Mesenchymal stem cell (in vitro differentiated cells and primary cell): ENCODE data around the gene GPR15LG.

Source experiments
- DNase-seq: peaks from one replicate; pipeline ENCODE4 v3.0.0-alpha.2; 2013
- H2AFZ ChIP-seq: one replicate; pipeline ENCODE4 v1.6.1; 2013; ENCODE audit warnings: low read depth, mild to moderate bottlenecking, control low read depth, inconsistent platforms, low read length, moderate library complexity
- H2AK5ac ChIP-seq: 2 replicates; pipeline ENCODE4 v1.6.1; 2013; ENCODE audit warnings: low read length, moderate library complexity, mild to moderate bottlenecking, inconsistent platforms; ENCODE audit not compliant: severe bottlenecking
- H2BK120ac ChIP-seq: one replicate; pipeline ENCODE4 v1.6.1; 2013; ENCODE audit warnings: low read depth, mild to moderate bottlenecking, inconsistent platforms, low read length, moderate library complexity
- H2BK12ac ChIP-seq, 2 experiments: one replicate each; pipeline ENCODE4 v1.6.1; 2013; ENCODE audit warnings: inconsistent platforms in 2 of 2, low read length in 2 of 2, mild to moderate bottlenecking in 2 of 2, moderate library complexity in 2 of 2, control low read depth in 1 of 2
- H2BK15ac ChIP-seq: one replicate; pipeline ENCODE4 v1.6.1; 2013; ENCODE audit warnings: mild to moderate bottlenecking, low read depth, inconsistent platforms; ENCODE audit not compliant: poor library complexity, severe bottlenecking
- H2BK5ac ChIP-seq: 2 replicates; pipeline ENCODE4 v1.6.1; 2013; ENCODE audit warnings: low read depth, mild to moderate bottlenecking, low read length, control low read depth, inconsistent platforms; ENCODE audit not compliant: poor library complexity, severe bottlenecking
- H3K14ac ChIP-seq, 2 experiments: one replicate each; pipeline ENCODE4 v1.6.1; 2013; ENCODE audit warnings: inconsistent platforms in 2 of 2, low read length in 2 of 2, control low read depth in 1 of 2, mild to moderate bottlenecking in 1 of 2, moderate library complexity in 1 of 2
- H3K18ac ChIP-seq, 2 experiments: one replicate each; pipeline ENCODE4 v1.6.1; 2013; ENCODE audit warnings: inconsistent platforms in 2 of 2, low read length in 2 of 2, control low read depth in 1 of 2, low read depth in 1 of 2, mild to moderate bottlenecking in 1 of 2
- H3K23ac ChIP-seq, 2 experiments: one replicate each; pipeline ENCODE4 v1.6.1; 2013; ENCODE audit warnings: inconsistent platforms in 2 of 2, low read length in 2 of 2, mild to moderate bottlenecking in 2 of 2, moderate library complexity in 2 of 2, control low read depth in 1 of 2
- H3K27ac ChIP-seq: 2 replicates; pipeline ENCODE4 v1.5.1; 2013; ENCODE audit warnings: mild to moderate bottlenecking, moderate library complexity, low read length, control low read depth, inconsistent platforms; ENCODE audit not compliant: poor library complexity, severe bottlenecking
- H3K27me3 ChIP-seq, 2 experiments: 2 replicates each; pipeline versions ENCODE4 v1.6.1 to v1.7.0; 2013; ENCODE audit warnings: low read length in 2 of 2, mild to moderate bottlenecking in 2 of 2, moderate library complexity in 2 of 2, control low read depth in 1 of 2, inconsistent platforms in 1 of 2; ENCODE audit not compliant: control insufficient read depth in 1 of 2, insufficient read depth in 1 of 2
- H3K36me3 ChIP-seq, 2 experiments: 2 replicates each; pipeline versions ENCODE4 v1.6.1 to v1.7.0; 2013; ENCODE audit warnings: low read length in 2 of 2, control low read depth in 1 of 2, inconsistent platforms in 1 of 2, low read depth in 1 of 2, mild to moderate bottlenecking in 1 of 2; ENCODE audit not compliant: insufficient read depth in 2 of 2, control insufficient read depth in 1 of 2
- H3K4ac ChIP-seq, 2 experiments: one replicate each; pipeline ENCODE4 v1.6.1; 2013; ENCODE audit warnings: inconsistent platforms in 2 of 2, low read length in 2 of 2, mild to moderate bottlenecking in 2 of 2, moderate library complexity in 2 of 2, control low read depth in 1 of 2, low read depth in 1 of 2
- H3K4me1 ChIP-seq: 2 replicates; pipeline ENCODE4 v1.6.1; 2013; ENCODE audit warnings: low read depth, low read length, control low read depth; ENCODE audit not compliant: control insufficient read depth, insufficient read depth
- H3K4me2 ChIP-seq: 2 replicates; pipeline ENCODE4 v1.6.1; 2013; ENCODE audit warnings: low read length, mild to moderate bottlenecking, inconsistent platforms; ENCODE audit not compliant: poor library complexity, severe bottlenecking
- H3K4me3 ChIP-seq, 2 experiments: 2 replicates each; pipeline versions ENCODE4 v1.5.1 to v1.7.0; 2013; ENCODE audit warnings: low read length in 2 of 2, mild to moderate bottlenecking in 2 of 2, control low read depth in 1 of 2, low read depth in 1 of 2; ENCODE audit not compliant: insufficient read depth in 1 of 2
- H3K79me1 ChIP-seq: replicated peaks from 2 replicates; pipeline ENCODE4 v1.6.1; 2013; ENCODE audit warnings: mild to moderate bottlenecking, control low read depth, low read length, inconsistent platforms; ENCODE audit not compliant: poor library complexity, severe bottlenecking
- H3K9ac ChIP-seq: 2 replicates; pipeline ENCODE4 v1.7.0; 2013; ENCODE audit warnings: mild to moderate bottlenecking, low read length, moderate library complexity
- H3K9me3 ChIP-seq: 2 replicates; pipeline ENCODE4 v1.7.0; 2013; ENCODE audit warnings: mild to moderate bottlenecking, low read length; ENCODE audit not compliant: control insufficient read depth
- H4K8ac ChIP-seq: one replicate; pipeline ENCODE4 v1.6.1; 2013; ENCODE audit warnings: inconsistent platforms, mild to moderate bottlenecking, low read length, moderate library complexity
- H4K91ac ChIP-seq: one replicate; pipeline ENCODE4 v1.6.1; 2013; ENCODE audit warnings: mild to moderate bottlenecking, low read length, inconsistent platforms
- WGBS: methylation state at CpG from one replicate; pipeline ENCODE4 v1.1.7; 2013; ENCODE audit warnings: mixed read lengths; 5-methylcytosine and 5-hydroxymethylcytosine counted together

GPR15LG gene

DNA sequence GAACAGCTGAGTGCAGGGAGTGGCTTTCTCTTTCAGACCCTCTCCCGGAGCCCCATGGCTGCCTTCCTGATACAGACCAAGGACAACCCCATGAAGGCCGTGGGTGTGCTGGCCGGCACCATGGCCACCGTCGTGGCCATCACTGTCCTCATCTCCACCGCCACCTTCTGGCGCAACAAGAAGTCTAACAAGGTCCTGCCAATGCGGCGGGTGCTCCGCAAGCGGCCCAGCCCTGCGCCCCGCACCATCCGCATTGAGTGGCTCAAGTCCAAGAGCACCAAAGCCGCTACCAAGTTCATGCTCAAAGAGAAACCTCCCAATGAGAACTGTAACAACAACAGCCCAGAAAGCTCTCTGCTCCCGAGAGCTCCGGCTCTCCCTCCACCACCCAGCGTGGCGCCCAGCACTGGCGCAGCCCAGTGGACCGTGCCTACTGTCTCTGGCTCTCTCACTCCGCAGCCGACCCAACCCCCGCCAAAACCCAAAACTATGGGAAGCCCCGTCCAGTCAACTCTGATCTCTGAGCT is 40.5 kb downstream of the GPR15LG start:
- Histone ChIP-seq H3K27me3 (peaks cover 0 to 38% of the 10 kb centered on the region in 2 experiments), H3K23ac (no peak overlapping the region), H2AFZ (no peak overlapping the region), H2BK5ac (no peak overlapping the region), H3K4me3 (no peak overlapping the region), H2AK5ac (no peak overlapping the region), H3K36me3 (no peaks in the 10 kb centered on the region), H3K27ac (no peak overlapping the region), H3K4me2 (no peak overlapping the region), H4K91ac (no peak overlapping the region), H3K18ac (no peak overlapping the region), H2BK15ac (no peak overlapping the region), H3K4me1 (no peaks in the 10 kb centered on the region), H4K8ac (no peak overlapping the region), H3K9ac (no peak overlapping the region), H2BK12ac (no peak overlapping the region), H3K14ac (no peak overlapping the region), H3K79me1 (no peaks in the 10 kb centered on the region), H3K9me3 (peaks cover 2% of the 10 kb centered on the region), H2BK120ac (no peak overlapping the region), H3K4ac (no peak overlapping the region)
- DNase-seq, result no peak
- 92% methylated on average over 25 of the region's 25 CpGs for WGBS

DNA sequence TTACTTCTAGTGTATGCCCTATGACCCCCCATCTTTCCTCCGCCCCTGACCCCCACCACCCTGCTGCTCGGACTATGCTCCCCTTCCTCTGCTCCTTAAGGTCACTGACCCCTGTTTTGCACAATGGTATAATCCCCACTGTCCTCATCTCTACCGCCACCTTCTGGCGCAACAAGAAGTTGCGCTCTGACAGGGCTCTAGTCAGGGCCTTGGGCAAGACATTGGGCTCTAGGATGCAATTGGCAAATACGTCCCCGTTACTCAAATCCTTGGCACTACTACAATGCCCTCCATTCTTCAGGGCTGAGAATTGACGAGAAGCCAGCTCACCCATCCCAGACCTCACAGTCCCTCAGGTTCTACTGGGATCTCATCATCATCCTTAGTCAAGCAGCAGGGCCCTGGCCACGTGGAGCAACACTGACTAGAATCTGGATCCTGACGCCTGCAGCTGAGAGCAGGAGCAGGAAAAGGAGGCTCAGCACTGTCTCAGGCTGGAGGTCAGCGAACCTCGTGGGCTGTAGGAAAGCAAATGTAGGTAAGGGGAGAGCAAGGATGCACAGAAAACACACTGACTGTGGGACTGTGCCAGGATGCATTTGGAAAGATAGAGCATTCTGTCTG is 41.1 kb downstream of the GPR15LG start:
- peaks cover 0 to 42% of the 10 kb centered on the region in 2 experiments for H3K27me3 ChIP-seq
- no peak overlapping the region for H3K4ac ChIP-seq
- H3K9ac ChIP-seq, result no peak overlapping the region
- no peak for DNase-seq
- no peaks in the 10 kb centered on the region for H3K36me3 ChIP-seq
- no peaks in the 10 kb centered on the region for H3K4me1 ChIP-seq
- H3K14ac ChIP-seq, result no peak overlapping the region
- H2BK15ac ChIP-seq, result no peak overlapping the region
- no peak overlapping the region for H2BK5ac ChIP-seq
- no peak overlapping the region for H3K4me3 ChIP-seq
- no peaks in the 10 kb centered on the region for H3K79me1 ChIP-seq
- H3K23ac ChIP-seq, result no peak overlapping the region
- no peak overlapping the region for H2AFZ ChIP-seq
- no peak overlapping the region for H3K27ac ChIP-seq
- H4K8ac ChIP-seq, result no peak overlapping the region
- no peak overlapping the region for H2BK120ac ChIP-seq
- 65% methylated on average over 12 of the region's 12 CpGs for WGBS
- H3K18ac ChIP-seq, result no peak overlapping the region
- no peak overlapping the region for H3K4me2 ChIP-seq
- no peak overlapping the region for H2BK12ac ChIP-seq
- no peak overlapping the region for H2AK5ac ChIP-seq
- H4K91ac ChIP-seq, result no peak overlapping the region
- H3K9me3 ChIP-seq, result peaks cover 6% of the 10 kb centered on the region

DNA sequence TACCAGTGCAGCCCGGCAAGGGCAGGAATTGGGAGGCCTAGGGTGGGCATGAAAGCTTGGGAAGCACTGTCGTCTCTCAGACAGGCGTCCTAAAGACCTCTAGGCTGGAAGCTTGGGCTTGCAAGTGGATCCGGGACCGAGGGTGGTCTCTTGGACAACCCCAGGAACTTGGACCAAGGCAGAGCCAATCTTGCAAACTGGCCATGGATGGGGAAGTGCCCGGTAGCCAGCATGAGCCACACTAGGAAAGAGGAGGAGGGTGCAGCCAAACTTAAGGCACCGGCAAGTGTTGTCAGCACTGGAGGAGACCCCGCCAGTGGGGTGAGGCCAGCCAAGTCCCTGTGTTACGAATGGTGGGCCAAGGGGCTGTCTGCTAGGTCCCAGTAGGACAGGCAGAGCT is 43.2 kb downstream of the GPR15LG start:
- Histone ChIP-seq H3K4me3 (no peak overlapping the region), H2BK15ac (peak overlapping the region; percentile 60), H3K14ac (no peak overlapping the region), H3K4ac (no peak overlapping the region), H3K27me3 (peaks cover 0 to 32% of the 10 kb centered on the region in 2 experiments), H3K9ac (no peak overlapping the region), H3K9me3 (peaks cover 6% of the 10 kb centered on the region), H3K27ac (no peak overlapping the region), H2BK5ac (no peak overlapping the region), H3K79me1 (no peaks in the 10 kb centered on the region), H3K23ac (no peak overlapping the region), H3K4me2 (no peak overlapping the region), H2BK120ac (no peak overlapping the region), H3K36me3 (no peaks in the 10 kb centered on the region), H2AFZ (no peak overlapping the region), H2BK12ac (no peak overlapping the region), H4K91ac (no peak overlapping the region), H4K8ac (no peak overlapping the region), H2AK5ac (no peak overlapping the region), H3K4me1 (no peaks in the 10 kb centered on the region), H3K18ac (no peak overlapping the region)
- WGBS, result 78% methylated on average over 9 of the region's 9 CpGs
- DNase-seq, result no peak

DNA sequence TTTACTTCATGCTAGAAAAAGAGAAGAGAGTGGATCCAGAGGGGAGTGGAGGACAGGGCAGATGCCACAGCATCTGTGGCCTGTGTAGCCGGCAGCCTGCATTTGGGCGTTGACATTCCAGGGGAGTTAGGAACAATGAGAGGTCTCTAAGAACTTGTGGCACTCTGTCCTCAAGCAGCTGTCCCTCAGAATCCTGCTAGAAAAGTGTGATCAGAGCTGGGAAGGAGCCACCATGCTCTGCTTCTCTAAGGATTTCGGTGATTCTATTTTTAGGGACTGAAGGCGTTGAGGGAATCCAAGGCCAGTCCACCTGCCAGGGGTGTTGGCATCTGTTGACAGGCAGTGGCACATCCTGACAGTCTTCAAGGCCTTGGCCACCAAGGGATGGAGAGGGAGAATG is 44.1 kb downstream of the GPR15LG start:
- no peak overlapping the region for H3K4ac ChIP-seq
- no peak overlapping the region for H2BK12ac ChIP-seq
- no peak overlapping the region for H2AK5ac ChIP-seq
- H3K9ac ChIP-seq, result no peak overlapping the region
- H2BK120ac ChIP-seq, result no peak overlapping the region
- H3K27me3 ChIP-seq, result peaks cover 0 to 29% of the 10 kb centered on the region in 2 experiments
- 85% methylated on average over 4 of the region's 4 CpGs for WGBS
- DNase-seq, result no peak
- no peak overlapping the region for H3K27ac ChIP-seq
- no peak overlapping the region for H2BK5ac ChIP-seq
- H3K4me2 ChIP-seq, result no peak overlapping the region
- no peak overlapping the region for H4K8ac ChIP-seq
- no peak overlapping the region for H4K91ac ChIP-seq
- no peak overlapping the region for H3K23ac ChIP-seq
- H3K18ac ChIP-seq, result no peak overlapping the region
- peaks cover 6% of the 10 kb centered on the region for H3K9me3 ChIP-seq
- no peak overlapping the region for H2AFZ ChIP-seq
- H3K4me1 ChIP-seq, result no peaks in the 10 kb centered on the region
- no peak overlapping the region for H3K4me3 ChIP-seq
- H3K14ac ChIP-seq, result no peak overlapping the region
- H3K79me1 ChIP-seq, result no peaks in the 10 kb centered on the region
- no peaks in the 10 kb centered on the region for H3K36me3 ChIP-seq
- no peak overlapping the region for H2BK15ac ChIP-seq
